Measurements from ENCODE around the gene CLPSL2.

CLPSL2 gene

GRCh38 chr6:35752330-35752729 is 24.1 kb upstream of the CLPSL2 start:
- no peak for TF ChIP-seq ARNT (IDR thresholded peaks at IDR 0.05)
- TF ChIP-seq LEF1 (IDR thresholded peaks at IDR 0.05; ENCODE audit: borderline replicate concordance): no peak
- no peak for TF ChIP-seq CTBP1 (IDR thresholded peaks at IDR 0.05; ENCODE audit: borderline replicate concordance)
- no peak for TF ChIP-seq PKNOX1 (IDR thresholded peaks at IDR 0.05)
- no peak for TF ChIP-seq FOXA1 (IDR thresholded peaks at IDR 0.05)
- no peak for TF ChIP-seq ZNF384 (IDR thresholded peaks at IDR 0.05)
- no peak for TF ChIP-seq SP1 (IDR thresholded peaks at IDR 0.05)
- TF ChIP-seq FOXM1 (IDR thresholded peaks at IDR 0.05; ENCODE audit: borderline replicate concordance): no peak
- no peak for TF ChIP-seq TARDBP (IDR thresholded peaks at IDR 0.05)
- TF ChIP-seq L3MBTL2 (conservative IDR thresholded peaks at IDR 0.05): no peak
- TF ChIP-seq HDGF (IDR thresholded peaks at IDR 0.05; ENCODE audit: borderline replicate concordance): no peak
- no peak for TF ChIP-seq SUZ12 (IDR thresholded peaks at IDR 0.05)
- no peak for TF ChIP-seq NFRKB (IDR thresholded peaks at IDR 0.05)
- no peak for TF ChIP-seq BHLHE40 (IDR thresholded peaks at IDR 0.05; ENCODE audit: borderline replicate concordance)
- ChIA-PET POLR2A (no interaction called here), CTCF (no interaction called here)
- no peak for DNase-seq (ENCODE audit: extremely low spot score)

GRCh38 chr6:35754452-35755277 is 21.7 kb upstream of the CLPSL2 start:
- TF ChIP-seq PKNOX1 (IDR thresholded peaks at IDR 0.05): peak; percentile 79
- TF ChIP-seq ELF4 (IDR thresholded peaks at IDR 0.05): no peak
- TF ChIP-seq L3MBTL2 (conservative IDR thresholded peaks at IDR 0.05): no peak
- no peak for TF ChIP-seq FOXM1 (IDR thresholded peaks at IDR 0.05; ENCODE audit: borderline replicate concordance)
- no peak for DNase-seq (ENCODE audit: extremely low spot score)
- ChIA-PET POLR2A (interaction anchor here (0.6 kb wide), 1 partner anchor 151 kb away, joined by 3 read pairs; no protein-coding TSS in a partner anchor), CTCF (interaction anchor here (0.7 kb wide), 1 partner anchor 18 kb away, joined by 3 read pairs; no protein-coding TSS in a partner anchor)

GRCh38 chr6:35755278-35755924 is 21.0 kb upstream of the CLPSL2 start:
- POLR2A ChIA-PET: no interaction called here
- no peak for DNase-seq (ENCODE audit: extremely low spot score)
- TF ChIP-seq L3MBTL2 (conservative IDR thresholded peaks at IDR 0.05): no peak
- TF ChIP-seq ARNT (IDR thresholded peaks at IDR 0.05): no peak
- no peak for TF ChIP-seq BHLHE40 (IDR thresholded peaks at IDR 0.05; ENCODE audit: borderline replicate concordance)
- no peak for TF ChIP-seq FOXA1 (IDR thresholded peaks at IDR 0.05)
- no peak for TF ChIP-seq NFRKB (IDR thresholded peaks at IDR 0.05)
- TF ChIP-seq FOXM1 (IDR thresholded peaks at IDR 0.05; ENCODE audit: borderline replicate concordance): no peak
- CTCF ChIA-PET: no interaction called here

GRCh38 chr6:35757456-35758123 is 18.8 kb upstream of the CLPSL2 start:
- DNase-seq (ENCODE audit: extremely low spot score): peak; percentile 69
- ChIA-PET CTCF (interaction anchor here (0.6 to 1.5 kb wide), 8 partner anchors 11 to 235 kb away, joined by 3 to 5 read pairs (median 3); partner anchors contain the start of gene ARMC12), POLR2A (no interaction called here)
- no peak for TF ChIP-seq FOXK2 (IDR thresholded peaks at IDR 0.05)
- TF ChIP-seq ELF4 (IDR thresholded peaks at IDR 0.05): no peak
- TF ChIP-seq ARNT (IDR thresholded peaks at IDR 0.05): no peak
- TF ChIP-seq CTBP1 (IDR thresholded peaks at IDR 0.05; ENCODE audit: borderline replicate concordance): no peak
- no peak; the same call in 1 of the 2 replicates for TF ChIP-seq PKNOX1 (IDR thresholded peaks at IDR 0.05)
- no peak for TF ChIP-seq L3MBTL2 (conservative IDR thresholded peaks at IDR 0.05)
- TF ChIP-seq SP1 (IDR thresholded peaks at IDR 0.05): no peak
- no peak for TF ChIP-seq SUZ12 (IDR thresholded peaks at IDR 0.05)
- no peak for TF ChIP-seq LEF1 (IDR thresholded peaks at IDR 0.05; ENCODE audit: borderline replicate concordance)
- TF ChIP-seq FOXM1 (IDR thresholded peaks at IDR 0.05; ENCODE audit: borderline replicate concordance): no peak
- no peak for TF ChIP-seq FOXA1 (IDR thresholded peaks at IDR 0.05)

GRCh38 chr6:35759426-35759825 is 17.0 kb upstream of the CLPSL2 start:
- ChIA-PET CTCF (no interaction called here), POLR2A (no interaction called here)
- no peak for DNase-seq (ENCODE audit: extremely low spot score)
- TF ChIP-seq FOXA1 (IDR thresholded peaks at IDR 0.05): no peak
- no peak for TF ChIP-seq BHLHE40 (IDR thresholded peaks at IDR 0.05; ENCODE audit: borderline replicate concordance)
- no peak for TF ChIP-seq SUZ12 (IDR thresholded peaks at IDR 0.05)
- no peak for TF ChIP-seq SP1 (IDR thresholded peaks at IDR 0.05)
- no peak for TF ChIP-seq ELF4 (IDR thresholded peaks at IDR 0.05)
- TF ChIP-seq TARDBP (IDR thresholded peaks at IDR 0.05): no peak
- no peak for TF ChIP-seq L3MBTL2 (conservative IDR thresholded peaks at IDR 0.05)
- no peak for TF ChIP-seq HDGF (IDR thresholded peaks at IDR 0.05; ENCODE audit: borderline replicate concordance)
- TF ChIP-seq CTBP1 (IDR thresholded peaks at IDR 0.05; ENCODE audit: borderline replicate concordance): no peak
- TF ChIP-seq LEF1 (IDR thresholded peaks at IDR 0.05; ENCODE audit: borderline replicate concordance): no peak
- no peak for TF ChIP-seq FOXM1 (IDR thresholded peaks at IDR 0.05; ENCODE audit: borderline replicate concordance)
- no peak for TF ChIP-seq ZNF384 (IDR thresholded peaks at IDR 0.05)
- TF ChIP-seq FOXK2 (IDR thresholded peaks at IDR 0.05): no peak
- no peak for TF ChIP-seq PKNOX1 (IDR thresholded peaks at IDR 0.05)
- TF ChIP-seq NFRKB (IDR thresholded peaks at IDR 0.05): no peak
- no peak for TF ChIP-seq ARNT (IDR thresholded peaks at IDR 0.05)

Measured in HEK293T (cell line).